RWPE1 (cell line): ENCODE measurements around the gene STEAP3.

Experiments
- CTCF ChIA-PET: fragments of 350-600 bp; sonication (Branson Sonifier 250); formaldehyde crosslinking; extraction: SDS; loops from one replicate; lab custom pipeline; 2021; lab: Yijun Ruan, JAX
- POLR2A ChIA-PET: fragments of 400-600 bp; formaldehyde crosslinking; extraction: SDS; loops from one replicate; lab custom pipeline; 2020; ENCODE audit warnings: antibody characterized with exemption; ENCODE audit not compliant: low non-redundant PET; lab: Yijun Ruan, JAX
- DNase-seq: peaks from one replicate; pipeline ENCODE4 v3.0.0; 2012; ENCODE audit warnings: low spot score
- H3K27ac ChIP-seq: fragments of 450-650 bp; 2 replicates; pipeline ENCODE4 v1.5.1; 2017
- CTCF ChIP-seq: fragments of 450-650 bp; conservative IDR thresholded peaks from 2 replicates; pipeline ENCODE4 v1.5.1; 2017; ENCODE audit warnings: low read depth, mild to moderate bottlenecking

The STEAP3 gene

GRCh38 chr2:119222213-119222612, 1.4 kb upstream of the STEAP3 start:
- POLR2A ChIA-PET = no interaction called here
- no peak for DNase-seq
- CTCF ChIA-PET = no interaction called here

GRCh38 chr2:119222863-119223520, 642 bp upstream of the STEAP3 start:
- DNase-seq = no peak
- TF ChIP-seq CTCF = no peak
- no peak overlapping the region for H3K27ac ChIP-seq
- CTCF ChIA-PET = interaction anchor here (1.0 kb wide), 1 partner anchor 14 kb away, joined by 3 read pairs; no protein-coding TSS in a partner anchor
- POLR2A ChIA-PET = no interaction called here

More at GRCh38 chr2:119222213-119222612, 1.4 kb upstream of the STEAP3 start:
- H3K27ac ChIP-seq = no peak overlapping the region
- TF ChIP-seq CTCF = no peak

GRCh38 chr2:119224391-119225104, 914 bp downstream of the STEAP3 start:
- POLR2A ChIA-PET = no interaction called here
- no peak for DNase-seq
- H3K27ac ChIP-seq = no peak overlapping the region
- TF ChIP-seq CTCF = no peak
- CTCF ChIA-PET = interaction anchor here (0.6 to 1.1 kb wide), 3 partner anchors 24 to 67 kb away, joined by 3 to 4 read pairs (median 3); no protein-coding TSS in a partner anchor

- DNase-seq = no peak
- ChIA-PET POLR2A (no interaction called here), CTCF (interaction anchor here (0.7 kb wide), 1 partner anchor 213 kb away, joined by 3 read pairs; no protein-coding TSS in a partner anchor)
- TF ChIP-seq CTCF = no peak
- H3K27ac ChIP-seq = no peak overlapping the region
These were observed 1.7 kb downstream of the STEAP3 start for GRCh38 chr2:119225105-119225865.

- no peak for DNase-seq
- TF ChIP-seq CTCF = no peak
- ChIA-PET CTCF (interaction anchor here (0.7 kb wide), 1 partner anchor 214 kb away, joined by 3 read pairs; no protein-coding TSS in a partner anchor), POLR2A (no interaction called here)
- H3K27ac ChIP-seq = no peak overlapping the region
These were observed 2.3 kb downstream of the STEAP3 start for GRCh38 chr2:119225926-119226325.

- CTCF ChIA-PET = no interaction called here
- no peak for DNase-seq
- POLR2A ChIA-PET = no interaction called here
- H3K27ac ChIP-seq = no peak overlapping the region
- TF ChIP-seq CTCF = no peak
These were observed 3.7 kb downstream of the STEAP3 start for GRCh38 chr2:119227346-119227745.
